NB4 (cell line): ENCODE measurements around the gene BFAR.
A peak's percentile ranks its signal among the peaks of the same experiment; 100 is the strongest.
"Not testable (repeated sequence)": the region's sequence is repeated elsewhere in the genome, so short reads cannot be mapped to it uniquely, and the experiment has no call there.

Experiments used
- DNase-seq: peaks from one replicate; pipeline ENCODE4 v3.0.0; 2010; ENCODE audit warnings: low read depth
- H3K4me3 ChIP-seq: one replicate; pipeline ENCODE4 v1.5.1; 2011; ENCODE audit warnings: mild to moderate bottlenecking, low read depth, low read length, moderate library complexity
- MYC ChIP-seq: IDR thresholded peaks from 2 replicates; pipeline ENCODE4 v1.6.1; 2011; ENCODE audit warnings: low read depth, low read length
- POLR2A ChIP-seq: IDR thresholded peaks from 2 replicates; pipeline ENCODE4 v1.6.1; 2011; ENCODE audit warnings: mild to moderate bottlenecking; ENCODE audit not compliant: insufficient read length; ENCODE audit errors: extremely low read depth
- TF ChIP-seq, protein P1 (sequence below): IDR thresholded peaks from one replicate; pipeline ENCODE4 v1.5.1; 2012; ENCODE audit warnings: low read depth, low read length
- TF ChIP-seq, protein P2 (sequence below): IDR thresholded peaks from 2 replicates; pipeline ENCODE4 v1.6.1; 2011; ENCODE audit warnings: low read depth, low read length

BFAR gene

GRCh38 chr16:14616280-14616679 is 16.5 kb upstream of the BFAR start:
- TF ChIP-seq, protein P1, sequence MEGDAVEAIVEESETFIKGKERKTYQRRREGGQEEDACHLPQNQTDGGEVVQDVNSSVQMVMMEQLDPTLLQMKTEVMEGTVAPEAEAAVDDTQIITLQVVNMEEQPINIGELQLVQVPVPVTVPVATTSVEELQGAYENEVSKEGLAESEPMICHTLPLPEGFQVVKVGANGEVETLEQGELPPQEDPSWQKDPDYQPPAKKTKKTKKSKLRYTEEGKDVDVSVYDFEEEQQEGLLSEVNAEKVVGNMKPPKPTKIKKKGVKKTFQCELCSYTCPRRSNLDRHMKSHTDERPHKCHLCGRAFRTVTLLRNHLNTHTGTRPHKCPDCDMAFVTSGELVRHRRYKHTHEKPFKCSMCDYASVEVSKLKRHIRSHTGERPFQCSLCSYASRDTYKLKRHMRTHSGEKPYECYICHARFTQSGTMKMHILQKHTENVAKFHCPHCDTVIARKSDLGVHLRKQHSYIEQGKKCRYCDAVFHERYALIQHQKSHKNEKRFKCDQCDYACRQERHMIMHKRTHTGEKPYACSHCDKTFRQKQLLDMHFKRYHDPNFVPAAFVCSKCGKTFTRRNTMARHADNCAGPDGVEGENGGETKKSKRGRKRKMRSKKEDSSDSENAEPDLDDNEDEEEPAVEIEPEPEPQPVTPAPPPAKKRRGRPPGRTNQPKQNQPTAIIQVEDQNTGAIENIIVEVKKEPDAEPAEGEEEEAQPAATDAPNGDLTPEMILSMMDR, result no peak
- TF ChIP-seq POLR2A, result no peak
- DNase-seq, result no peak
- no peak overlapping the region for H3K4me3 ChIP-seq

DNA sequence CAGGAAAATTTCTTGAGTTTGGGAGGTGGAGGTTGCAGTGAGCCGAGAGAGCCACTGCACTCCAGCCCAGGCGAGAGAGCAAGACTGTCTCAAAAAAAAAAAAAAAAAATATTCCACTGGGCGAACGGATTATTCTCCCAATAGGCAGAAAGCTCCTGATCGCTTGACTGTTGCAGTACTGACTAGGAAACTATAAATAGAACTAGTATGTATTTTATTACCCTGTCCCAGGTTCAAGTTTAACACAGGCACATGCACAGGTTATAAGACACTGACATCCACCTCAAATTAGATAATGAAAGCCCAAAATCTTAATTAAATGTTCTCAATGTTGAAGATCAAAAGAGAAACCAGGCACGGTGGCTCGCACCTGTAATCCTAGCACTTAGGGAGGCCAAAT is 14.2 kb upstream of the BFAR start:
- TF ChIP-seq POLR2A (no peak), MYC (no peak)
- TF ChIP-seq, protein P1, result no peak
- TF ChIP-seq, protein P2, sequence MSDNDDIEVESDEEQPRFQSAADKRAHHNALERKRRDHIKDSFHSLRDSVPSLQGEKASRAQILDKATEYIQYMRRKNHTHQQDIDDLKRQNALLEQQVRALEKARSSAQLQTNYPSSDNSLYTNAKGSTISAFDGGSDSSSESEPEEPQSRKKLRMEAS, result no peak
- no peak for DNase-seq
- no peak overlapping the region for H3K4me3 ChIP-seq

DNA sequence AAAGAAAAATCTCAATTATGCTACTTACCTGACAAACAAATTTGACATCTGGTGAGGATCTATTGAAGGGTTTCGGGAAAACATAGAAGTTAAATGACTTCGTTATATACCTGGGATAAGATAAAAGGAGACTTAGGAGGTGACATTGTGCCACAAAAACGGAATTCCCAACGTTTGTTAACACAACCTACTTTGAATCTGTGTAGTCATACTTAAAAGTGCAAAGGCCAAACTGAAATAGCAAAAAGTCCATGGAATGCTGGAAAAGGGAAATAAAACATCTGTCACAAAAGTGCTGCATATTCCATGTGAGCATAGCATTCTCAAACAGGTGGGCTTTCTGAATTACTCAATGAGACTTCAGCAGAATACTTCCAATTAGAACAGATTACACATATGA is 5.7 kb upstream of the BFAR start:
- TF ChIP-seq MYC (no peak), POLR2A (no peak)
- TF ChIP-seq, protein P2, result no peak

GRCh38 chr16:14628806-14629611 is 3.7 kb upstream of the BFAR start:
- no peak for DNase-seq
- TF ChIP-seq, protein P1, result no peak
- TF ChIP-seq POLR2A (no peak), MYC (no peak)
- TF ChIP-seq, protein P2, result no peak
- H3K4me3 ChIP-seq, result peak overlapping the region; percentile 84

More for the DNA sequence above, 5.7 kb upstream of the BFAR start:
- H3K4me3 ChIP-seq, result no peak overlapping the region
- DNase-seq, result no peak

- H3K4me3 ChIP-seq, result peak overlapping the region; percentile 84
- no peak for TF ChIP-seq POLR2A
- DNase-seq, result no peak
These were observed 3.2 kb upstream of the BFAR start for GRCh38 chr16:14629612-14629918.

DNA sequence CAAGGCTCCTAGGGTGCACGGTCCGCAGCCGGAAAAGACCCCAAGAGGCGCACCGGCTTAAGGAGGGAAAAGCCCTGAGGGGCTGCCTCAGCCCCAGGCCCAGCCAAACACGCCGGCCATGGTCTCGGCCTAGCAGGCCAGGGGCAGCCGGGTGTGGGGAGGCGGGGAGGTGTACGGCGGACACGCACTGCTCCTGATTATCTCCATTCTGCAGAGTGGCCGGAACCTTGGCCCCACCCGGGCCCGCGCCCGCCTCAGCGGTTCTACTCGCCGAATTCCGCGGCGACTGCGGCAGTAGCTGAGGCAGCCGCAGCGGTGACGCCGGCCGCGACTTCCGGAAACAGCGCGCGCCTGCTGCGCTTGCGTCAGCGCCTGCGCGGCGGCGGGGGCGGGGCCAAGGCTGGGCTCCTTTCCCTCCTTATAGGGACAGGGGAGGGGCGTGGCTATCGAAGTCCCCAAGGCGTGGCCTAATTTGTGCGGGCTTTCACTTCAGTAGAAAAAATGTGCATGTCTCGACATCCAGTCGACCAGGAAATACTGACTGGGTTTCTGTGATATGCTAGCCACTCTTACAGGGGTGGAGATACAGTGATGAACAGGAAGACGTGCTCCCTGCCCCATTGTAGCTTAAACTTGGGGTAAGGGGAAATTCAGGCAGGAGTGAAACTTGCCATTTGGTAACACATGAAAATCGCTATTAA is 2.7 kb upstream of the BFAR start, which contains the start of gene PARN:
TSS of gene PARN (minus strand) at position 342 of the 701 bp plus-strand sequence. CDS start at position 207, 135 bp downstream.
- H3K4me3 ChIP-seq, result peak within 1 kb of the TSS; percentile 84
- TF ChIP-seq, protein P1, result no peak
- TF ChIP-seq, protein P2, result peak; percentile 68
- TF ChIP-seq POLR2A, result peak; percentile 89
- peak; percentile 97 for DNase-seq

DNA sequence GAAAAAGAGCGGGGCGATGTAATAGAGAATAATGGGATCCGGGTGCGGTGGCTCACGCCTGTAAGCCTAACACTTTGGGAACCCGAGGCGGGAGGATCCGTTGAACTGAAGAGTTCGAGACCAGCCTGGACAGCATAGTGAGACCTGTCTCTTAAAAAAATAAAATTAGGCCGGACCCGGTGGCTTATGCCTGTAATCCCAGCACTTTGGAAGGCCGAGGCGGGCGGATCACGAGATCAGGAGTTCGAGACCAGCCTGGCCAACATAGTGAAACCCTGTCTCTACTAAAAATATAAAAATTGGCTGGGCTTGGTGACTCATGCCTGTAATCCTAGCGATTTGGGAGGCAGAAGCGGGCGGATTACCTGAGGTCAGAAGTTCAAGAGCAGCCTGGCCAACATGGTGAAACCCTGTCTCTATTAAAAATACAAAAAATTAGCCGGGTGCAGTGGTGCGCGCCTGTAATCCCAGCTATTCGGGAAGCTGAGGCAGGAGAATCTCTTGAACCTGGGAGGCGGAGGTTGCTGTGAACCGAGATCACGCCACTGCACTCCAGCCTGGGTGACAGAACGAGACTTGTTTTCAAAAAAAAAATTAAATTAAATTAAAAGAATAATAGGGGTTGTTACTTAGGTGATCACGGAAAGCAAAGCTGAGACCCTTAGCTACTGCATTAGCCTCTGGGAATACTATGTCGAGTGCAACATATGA is 2.0 kb upstream of the BFAR start:
- H3K4me3 ChIP-seq, result peak overlapping the region; percentile 25
- not testable (repeated sequence) for DNase-seq
